Activated naive CD4-positive, alpha-beta T cell treated with Interleukin-2 at 50 U/mL for 16 hours (primary cell): ENCODE data around the gene ZSCAN9.

Source experiments
- DNase-seq: peaks from one replicate; pipeline ENCODE4 v3.0.0-alpha.2; 2020

Gene ZSCAN9

DNA sequence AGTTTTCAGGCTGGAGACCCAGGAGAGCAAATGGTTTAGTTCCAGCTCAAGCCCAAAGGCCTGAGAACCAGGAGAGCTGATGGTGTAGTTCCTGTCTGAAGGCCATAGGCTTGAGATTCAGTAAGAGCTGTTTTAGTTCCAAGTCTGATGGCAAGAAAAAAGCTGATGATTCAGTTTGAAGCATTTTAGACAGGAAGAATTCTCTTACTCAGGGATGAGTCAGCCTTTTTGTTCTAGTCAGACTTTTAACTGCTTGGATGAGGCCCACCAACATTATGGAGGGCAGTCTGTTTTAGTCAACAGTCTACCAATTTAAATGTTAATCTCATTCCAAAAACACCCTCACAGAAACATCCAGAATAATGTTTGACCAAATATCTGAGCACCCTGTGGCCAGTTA, 44.4 kb downstream of the ZSCAN9 start:
- DNase-seq = no peak

DNA sequence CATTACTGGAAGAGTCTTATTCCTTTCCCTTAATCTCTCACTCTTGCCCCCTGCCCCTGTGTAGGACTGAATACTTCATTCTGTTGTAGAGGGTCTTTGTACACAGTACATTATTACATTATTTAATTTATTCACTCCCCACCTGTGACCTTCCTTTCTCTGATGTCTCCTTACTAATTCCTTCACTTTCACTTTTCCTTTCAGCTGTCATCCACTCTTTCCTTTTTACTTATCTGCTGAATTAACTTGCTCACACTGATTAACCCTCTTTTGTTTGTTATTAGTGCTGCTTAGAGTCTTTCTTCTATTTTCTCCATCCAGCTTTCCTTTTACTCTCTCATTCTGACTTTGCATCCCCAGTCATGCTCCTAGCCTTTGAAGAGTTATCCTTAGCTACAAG, 49.8 kb downstream of the ZSCAN9 start:
- DNase-seq = no peak

DNA sequence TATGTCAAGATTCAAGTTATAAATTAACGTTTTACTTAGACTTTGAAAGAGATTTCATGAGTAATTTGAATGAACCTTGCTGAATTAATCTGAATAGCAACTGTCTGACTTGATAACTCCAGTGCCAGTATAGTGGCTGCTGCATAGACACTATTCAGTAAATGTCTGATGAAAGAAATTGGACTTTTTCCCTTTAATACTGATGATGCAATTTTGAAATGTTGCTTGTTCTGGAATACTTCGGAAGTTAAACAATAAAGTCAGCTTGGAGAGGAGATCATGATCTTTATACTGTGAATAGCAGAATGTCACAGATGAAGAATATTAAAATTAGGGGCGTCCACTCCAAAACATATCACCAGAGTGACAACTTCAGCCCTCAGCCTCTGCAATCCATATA, 52.7 kb downstream of the ZSCAN9 start:
- no peak for DNase-seq

DNA sequence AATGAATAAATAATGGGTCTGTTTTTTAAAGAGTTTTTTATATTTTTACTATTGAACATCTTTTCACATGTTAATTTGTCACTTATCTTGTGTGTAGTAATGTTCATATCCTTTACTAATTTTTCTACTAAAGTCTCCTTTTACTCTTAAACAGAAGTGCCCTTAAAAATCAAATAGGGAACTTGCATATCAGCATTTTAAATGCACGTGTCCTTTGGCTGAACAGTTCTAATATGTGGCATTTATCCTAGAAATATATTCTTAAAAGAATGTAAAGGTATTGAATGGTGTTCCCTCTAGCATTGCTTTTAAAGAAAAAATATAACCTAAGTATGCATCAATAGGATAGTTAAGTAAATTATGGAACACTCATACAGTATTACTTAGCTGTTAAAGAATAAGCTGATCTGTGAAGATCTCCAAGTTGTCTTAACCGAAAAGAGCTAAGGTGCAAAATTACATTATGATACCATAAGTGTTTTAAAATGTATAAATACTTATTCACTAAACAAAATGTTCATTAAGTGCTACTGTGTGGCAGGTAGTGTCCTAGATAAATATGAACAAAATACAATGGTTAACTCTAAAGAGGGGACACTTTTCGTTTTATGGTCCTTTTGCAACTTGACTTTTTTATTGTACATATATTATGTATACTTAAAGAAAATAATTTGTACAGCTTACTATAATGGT, 55.7 kb downstream of the ZSCAN9 start:
- no peak for DNase-seq

DNA sequence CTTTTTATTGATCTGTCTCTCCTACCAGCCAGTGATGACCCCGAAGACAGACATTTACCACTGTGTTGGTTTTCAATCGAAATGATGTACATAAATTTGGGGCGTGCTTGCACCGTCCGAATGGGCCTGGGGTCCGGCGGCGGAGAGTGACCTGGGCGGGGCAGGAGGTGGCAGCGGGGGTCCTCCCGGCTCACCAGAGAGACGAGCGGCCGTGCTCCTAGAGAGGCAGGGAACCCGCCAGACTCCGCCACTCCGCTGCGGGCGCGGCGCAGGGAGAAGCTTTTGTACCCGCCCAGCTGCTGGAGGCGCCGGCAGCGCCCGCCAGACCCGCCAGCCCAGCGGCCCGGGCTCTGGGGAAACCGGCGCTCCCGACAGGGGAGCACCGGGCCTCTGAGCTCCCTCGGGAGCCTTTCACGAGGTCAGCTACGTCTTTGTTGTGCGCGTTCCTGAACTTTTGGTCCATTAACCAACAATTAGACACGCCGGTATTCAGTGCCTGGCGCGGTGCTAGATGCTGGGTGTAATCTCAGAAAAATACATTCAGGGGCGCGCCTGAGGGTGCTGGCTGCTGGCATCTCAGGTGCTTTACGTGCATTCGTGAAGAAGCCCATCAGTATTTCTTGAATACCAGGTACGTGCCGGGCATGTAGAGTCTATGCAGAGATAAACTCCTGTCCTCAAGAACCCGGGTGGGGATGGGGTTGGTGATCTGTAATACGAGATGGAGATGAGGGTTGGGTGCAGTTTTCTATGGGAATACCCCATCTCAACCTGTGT, 56.4 kb downstream of the ZSCAN9 start, which contains the start of gene PGBD1:
PGBD1 (plus strand) TSS at position 285 of the 777 bp plus-strand sequence. CDS start 2,242 bp downstream, outside the sequence.
- DNase-seq = peak; percentile 49

DNA sequence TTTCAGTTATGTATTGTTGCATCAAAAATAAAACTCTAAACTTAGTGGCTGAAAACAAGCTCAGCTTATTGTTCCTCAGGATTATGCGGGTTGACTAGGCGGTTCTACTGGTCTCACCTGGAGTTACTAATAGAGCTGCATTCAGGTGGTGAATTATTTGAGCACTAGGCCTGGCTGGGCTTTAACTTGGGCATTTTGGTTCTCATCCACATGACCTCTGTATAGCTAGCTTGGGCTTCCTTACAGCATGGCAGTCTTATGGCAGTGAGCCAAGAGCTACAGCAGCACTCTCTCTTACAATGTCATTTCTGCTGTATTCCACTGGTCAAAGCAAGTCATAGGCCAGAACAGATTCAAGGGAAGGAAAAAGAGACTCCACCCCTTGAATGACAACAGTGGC, 57.9 kb downstream of the ZSCAN9 start:
- no peak for DNase-seq
